T follicular helper cell (primary cell): ENCODE data around the gene MYO15B.

Experiments used
- DNase-seq: peaks from one replicate; pipeline ENCODE4 v3.0.0-alpha.2; 2020; ENCODE audit warnings: low read depth

MYO15B gene

DNA sequence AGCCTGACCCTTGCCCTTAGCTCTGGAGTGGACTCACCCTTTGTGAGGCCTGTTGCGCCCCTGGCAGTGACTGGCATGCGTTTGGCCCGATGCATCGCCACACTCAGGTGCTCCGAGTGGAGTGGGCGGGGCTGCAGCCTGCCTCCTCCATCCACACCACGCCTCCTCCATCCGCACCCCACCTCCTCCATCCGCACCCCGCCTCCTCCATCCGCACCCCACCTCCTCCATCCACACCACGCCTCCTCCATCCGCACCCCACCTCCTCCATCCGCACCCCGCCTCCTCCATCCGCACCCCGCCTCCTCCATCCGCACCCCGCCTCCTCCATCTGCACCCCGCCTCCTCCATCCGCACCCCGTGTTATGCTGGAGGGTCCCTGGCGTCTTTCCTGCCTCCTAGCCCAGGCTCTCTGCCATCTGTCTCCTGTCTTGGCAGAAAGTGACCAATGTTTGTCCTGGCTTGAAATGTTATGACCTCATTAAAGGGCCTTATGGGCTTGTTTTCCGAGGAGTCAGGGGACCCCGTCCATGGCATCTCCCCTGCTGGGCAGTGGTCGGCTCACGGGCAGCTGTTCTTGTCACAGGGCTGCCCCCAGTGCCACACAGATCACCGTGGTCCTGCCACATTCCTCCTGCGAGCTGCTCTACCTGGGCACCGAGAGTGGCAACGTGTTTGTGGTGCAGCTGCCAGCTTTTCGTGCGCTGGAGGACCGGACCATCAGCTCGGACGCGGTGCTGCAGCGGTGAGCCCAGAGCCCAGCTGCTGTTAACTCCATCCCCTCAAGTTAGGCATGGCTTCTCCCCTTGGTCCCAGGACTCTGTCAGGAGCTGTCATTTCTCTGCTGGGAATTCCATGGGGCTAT, 28.7 kb upstream of the MYO15B start:
- no peak for DNase-seq

DNA sequence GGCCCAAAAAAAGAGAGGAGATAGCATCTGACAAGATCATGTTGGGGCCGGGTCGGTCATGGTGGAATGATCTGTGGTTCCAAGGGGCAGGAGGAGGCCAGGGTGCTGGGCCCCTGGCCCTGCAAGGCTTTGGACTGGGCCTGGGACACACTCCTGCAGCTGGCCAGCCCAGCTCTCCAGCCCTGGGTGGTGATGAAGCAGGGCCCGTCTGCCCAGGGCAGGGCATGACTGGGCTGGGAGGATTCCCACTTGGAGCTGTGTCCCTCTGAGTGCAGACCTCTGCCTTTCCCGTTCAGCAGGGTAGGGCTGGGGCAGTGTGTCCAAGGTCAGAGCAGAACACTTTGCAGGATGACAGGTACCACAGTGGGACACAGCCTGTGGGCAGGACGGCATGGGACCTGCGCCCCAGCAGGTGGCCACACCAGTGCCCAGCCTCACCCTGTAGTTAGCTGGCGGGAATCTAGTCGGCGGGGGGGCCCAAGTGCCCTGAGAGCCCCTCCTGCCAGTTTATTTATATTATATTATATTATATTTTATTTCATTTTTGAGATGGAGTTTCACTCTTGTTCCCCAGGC, 27.6 kb upstream of the MYO15B start:
- no peak for DNase-seq

DNA sequence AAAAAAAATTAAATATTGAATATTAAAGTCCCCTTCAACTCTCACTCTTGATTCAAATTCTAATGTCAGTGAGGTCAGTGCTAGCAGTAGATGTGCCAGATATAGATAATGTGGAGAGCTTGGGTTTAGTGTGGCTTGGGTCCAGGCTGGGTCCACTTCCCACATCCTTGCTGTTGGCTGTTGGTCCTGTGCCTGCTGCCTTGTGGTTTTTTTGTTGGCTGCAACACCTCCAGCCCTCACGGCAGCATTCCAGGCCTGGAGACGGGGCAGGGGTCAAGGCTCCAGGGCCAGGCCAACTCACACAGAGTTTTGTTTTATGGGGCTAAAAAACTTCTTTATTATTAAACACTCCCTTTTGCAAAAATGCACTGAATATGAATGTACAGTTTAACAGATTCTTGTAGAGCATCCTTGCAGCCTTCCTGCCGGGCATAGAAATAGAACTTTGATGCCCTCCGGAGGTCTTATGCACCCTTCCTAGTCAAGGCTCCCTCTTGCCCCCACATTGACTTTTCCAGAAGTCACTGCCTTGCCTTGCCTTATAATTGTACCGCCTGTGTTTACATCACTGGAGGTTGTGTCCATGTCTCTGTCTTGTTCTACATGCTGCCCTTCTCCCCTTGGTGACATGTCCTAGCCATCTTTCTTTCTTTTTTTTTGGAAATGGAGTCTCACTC, 25.5 kb upstream of the MYO15B start:
- no peak for DNase-seq

DNA sequence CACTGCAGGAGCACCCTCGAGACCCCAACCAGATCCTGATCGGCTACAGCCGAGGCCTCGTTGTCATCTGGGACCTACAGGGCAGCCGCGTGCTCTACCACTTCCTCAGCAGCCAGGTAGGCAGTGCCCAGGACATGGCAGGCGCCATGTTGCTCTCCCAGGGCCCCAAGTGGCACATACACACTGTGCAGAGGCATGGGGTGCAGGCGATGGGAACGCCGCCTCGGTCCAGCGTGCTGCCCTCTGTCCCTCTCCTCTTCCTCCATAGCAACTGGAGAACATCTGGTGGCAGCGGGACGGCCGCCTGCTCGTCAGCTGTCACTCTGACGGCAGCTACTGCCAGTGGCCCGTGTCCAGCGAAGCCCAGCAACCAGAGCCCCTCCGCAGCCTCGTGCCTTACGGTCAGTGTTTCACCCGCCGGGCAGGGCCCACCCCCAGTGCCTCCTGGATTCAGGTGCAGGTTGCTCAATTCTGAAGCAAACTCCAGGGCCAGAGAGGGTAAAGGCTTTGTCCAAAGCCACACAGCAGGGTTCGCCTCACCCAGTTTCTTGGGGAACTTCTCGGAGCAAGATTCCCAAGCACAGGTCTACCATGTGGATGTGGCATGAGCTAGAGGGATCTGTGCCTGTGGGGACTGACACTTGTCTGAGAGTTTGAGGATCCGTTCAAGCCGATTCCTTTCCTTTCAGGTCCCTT, 24.4 kb upstream of the MYO15B start:
- no peak for DNase-seq

DNA sequence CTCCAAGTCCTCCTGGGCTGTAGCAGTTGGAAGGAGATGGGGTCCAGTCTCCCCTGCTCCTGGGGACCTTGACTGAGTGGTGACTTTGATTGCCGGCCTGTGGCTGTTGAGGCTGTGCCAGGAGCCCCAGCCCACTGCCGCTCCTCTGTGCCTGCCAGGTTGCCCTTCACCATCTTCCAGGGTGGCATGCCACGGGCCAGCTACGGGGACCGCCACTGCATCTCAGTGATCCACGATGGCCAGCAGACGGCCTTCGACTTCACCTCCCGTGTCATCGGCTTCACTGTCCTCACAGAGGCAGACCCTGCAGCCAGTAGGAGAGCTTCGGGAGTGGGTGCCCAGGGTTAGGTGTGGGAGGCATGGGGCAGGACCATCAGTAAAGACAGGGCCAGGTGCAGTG, 23.4 kb upstream of the MYO15B start:
- DNase-seq = no peak

DNA sequence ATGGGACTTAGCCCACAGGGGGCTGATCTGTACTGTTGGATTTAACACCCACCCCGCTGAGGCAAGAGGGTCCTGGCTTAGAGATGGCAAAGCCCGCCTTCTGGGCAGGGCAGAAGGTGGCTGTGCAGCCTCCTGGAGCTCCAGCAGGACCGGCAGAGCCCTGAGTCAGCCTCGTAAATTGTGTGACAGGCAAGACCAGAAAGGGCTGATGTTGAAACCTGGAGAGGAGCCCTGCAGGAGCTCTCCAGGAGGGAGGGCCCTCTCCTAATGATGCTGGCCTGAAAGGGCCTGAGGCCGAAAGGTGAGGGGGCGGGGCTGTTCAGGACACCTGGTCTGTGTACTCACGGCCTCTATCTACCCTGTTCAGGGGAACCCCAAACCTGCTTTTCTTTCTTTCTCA, 22.5 kb upstream of the MYO15B start:
- DNase-seq = no peak

DNA sequence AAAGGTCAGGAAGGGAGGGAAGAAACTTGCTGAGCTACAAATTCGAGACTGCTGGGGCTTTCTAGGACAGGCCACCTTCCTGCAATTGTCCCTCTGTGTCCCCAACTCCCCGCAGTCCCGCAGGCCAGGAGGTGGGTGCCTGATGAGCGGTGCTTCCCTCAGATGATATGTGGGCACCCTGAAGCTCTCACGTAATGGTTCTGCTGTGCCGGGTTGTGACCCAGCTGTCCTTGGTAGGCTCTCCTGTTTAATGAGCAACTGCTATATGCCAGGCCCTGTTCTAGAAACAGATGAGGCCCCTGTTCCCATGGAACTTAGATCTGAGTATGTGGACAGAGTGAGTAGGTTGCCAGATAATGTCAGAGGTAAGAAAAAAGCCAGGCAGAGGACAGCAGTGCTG, 22.0 kb upstream of the MYO15B start:
- no peak for DNase-seq

DNA sequence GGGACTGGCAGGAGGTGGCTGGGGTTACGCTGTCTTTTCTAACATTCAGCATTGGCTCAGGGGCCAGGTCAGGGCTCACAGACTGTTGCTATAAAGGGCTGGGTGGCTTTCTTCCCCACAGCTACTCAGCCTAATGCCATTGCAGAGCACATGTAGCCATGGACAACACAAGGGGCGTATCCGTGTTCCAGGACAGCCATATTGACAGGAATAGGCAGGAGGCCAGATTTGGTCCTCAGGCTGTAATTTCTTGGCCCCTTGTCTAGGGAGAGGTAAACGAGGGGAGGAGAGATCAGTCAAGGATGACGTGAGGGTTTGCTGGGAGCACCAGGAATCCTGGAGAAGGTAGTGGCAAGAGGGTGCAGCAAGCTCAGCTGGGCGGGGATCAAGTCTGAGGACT, 21.2 kb upstream of the MYO15B start:
- no peak for DNase-seq

DNA sequence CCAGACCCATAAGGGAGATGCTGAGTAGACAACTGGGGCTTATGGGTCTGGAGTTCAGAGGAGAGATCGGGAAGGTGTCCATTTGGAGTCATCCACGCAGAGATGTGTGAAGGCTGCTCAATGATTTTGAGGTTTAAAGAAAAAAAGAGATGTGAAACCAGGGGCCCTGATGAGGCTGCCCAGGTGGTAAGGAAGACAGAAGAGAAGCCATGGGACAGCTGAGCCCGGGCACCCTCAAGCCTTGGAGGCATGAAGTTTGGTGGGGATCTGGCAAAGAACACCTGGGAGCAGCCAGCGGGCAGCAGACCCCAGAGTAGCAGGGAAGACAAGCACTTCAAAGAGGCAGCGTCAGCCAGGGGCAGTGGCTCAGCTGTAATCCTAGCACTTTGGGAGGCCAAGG, 20.8 kb upstream of the MYO15B start:
- DNase-seq = no peak

DNA sequence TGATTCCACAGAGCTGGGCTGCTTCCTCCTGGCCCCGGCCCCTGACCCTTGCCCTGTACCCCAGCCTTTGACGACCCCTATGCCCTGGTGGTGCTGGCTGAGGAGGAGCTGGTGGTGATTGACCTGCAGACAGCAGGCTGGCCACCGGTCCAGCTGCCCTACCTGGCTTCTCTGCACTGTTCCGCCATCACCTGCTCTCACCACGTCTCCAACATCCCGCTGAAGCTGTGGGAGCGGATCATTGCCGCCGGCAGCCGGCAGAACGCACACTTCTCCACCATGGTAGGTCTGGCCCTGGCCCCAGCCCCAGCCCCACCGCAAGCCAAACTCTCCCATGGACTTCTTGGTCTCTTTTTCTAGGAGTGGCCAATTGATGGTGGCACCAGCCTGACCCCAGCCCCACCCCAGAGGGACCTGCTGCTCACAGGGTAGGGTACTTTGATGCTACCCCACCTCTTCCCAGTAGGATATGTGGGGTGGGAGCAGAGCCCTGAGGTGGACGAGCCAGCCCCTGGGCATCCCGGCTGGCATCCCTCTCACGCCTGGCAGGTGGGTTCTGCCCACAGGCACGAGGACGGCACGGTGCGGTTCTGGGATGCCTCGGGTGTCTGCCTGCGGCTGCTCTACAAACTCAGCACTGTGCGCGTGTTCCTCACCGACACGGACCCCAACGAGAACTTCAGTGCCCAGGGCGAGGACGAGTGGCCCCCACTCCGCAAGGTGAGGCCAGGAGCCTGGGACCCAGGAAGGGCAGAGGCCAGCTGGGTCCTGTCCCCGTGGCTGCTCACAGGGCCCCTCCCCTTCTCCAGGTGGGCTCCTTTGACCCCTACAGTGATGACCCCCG, 19.0 kb upstream of the MYO15B start:
- no peak for DNase-seq

DNA sequence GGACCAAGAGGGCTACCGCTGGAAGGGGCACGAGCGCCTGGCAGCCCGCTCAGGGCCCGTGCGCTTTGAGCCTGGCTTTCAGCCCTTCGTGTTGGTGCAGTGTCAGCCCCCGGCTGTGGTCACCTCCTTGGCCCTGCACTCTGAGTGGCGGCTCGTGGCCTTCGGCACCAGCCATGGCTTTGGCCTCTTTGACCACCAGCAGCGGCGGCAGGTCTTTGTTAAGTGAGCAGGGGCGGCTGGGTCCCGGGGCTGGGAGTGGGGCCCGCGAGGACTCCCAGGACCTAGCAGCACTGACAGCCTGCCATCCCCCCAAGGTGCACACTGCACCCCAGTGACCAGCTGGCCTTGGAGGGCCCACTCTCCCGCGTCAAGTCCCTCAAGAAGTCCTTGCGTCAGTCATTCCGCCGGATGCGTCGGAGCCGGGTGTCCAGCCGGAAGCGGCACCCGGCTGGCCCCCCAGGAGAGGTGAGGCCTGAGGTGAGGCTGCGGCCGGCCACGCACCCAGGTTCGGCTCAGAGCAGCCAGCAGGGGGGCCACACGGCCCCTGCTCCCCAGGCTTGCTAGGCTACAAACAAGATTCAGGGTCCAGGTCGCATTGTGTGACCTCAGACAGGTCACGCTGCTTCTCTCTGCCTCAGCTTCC, 17.4 kb upstream of the MYO15B start:
- DNase-seq = no peak

DNA sequence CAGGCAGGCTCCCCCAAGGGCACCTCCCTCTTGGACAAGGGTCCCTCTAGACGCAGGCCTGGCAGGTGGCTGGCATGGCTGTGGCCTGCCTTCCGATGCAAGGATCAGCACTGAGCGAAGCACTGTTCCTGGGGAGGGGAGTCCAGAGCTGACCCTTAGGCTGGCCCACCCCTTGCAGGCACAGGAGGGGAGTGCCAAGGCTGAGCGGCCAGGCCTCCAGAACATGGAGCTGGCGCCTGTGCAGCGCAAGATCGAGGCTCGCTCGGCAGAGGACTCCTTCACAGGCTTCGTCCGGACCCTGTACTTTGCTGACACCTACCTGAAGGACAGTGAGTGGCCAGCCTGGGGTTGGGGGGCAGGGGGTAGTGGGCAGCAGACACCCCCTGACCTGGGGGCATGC, 16.8 kb upstream of the MYO15B start:
- DNase-seq = no peak

DNA sequence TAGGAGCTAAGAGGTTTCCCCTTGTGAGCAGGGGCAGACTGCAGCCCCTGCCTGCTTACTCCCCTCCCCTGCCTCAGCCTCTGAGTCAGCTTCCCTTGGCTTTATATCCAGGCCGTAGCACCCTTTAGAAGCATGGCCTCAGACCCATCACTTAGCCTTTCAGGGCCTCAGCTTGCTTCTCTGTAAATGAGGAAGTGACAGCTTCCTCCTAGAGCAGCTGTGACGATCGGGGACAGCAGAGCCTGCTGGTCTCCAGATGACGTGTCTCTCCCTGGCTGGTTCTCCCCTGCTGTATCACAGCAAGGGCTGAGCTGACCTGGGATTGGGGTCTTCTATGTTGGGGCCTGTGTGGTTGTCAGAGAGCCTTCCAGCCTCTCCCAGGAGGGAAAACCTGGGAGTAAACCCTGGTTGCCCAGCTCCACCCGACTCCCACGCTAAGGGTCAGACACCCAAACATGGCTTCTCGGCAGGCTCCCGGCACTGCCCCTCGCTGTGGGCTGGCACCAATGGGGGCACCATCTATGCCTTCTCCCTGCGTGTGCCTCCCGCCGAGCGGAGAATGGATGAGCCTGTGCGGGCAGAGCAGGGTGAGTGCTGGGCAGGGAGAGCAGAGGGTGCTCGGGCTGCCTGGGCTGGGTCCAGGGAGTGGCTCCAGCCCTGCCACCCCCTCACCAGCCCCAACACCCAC, 16.3 kb upstream of the MYO15B start:
- DNase-seq = no peak

DNA sequence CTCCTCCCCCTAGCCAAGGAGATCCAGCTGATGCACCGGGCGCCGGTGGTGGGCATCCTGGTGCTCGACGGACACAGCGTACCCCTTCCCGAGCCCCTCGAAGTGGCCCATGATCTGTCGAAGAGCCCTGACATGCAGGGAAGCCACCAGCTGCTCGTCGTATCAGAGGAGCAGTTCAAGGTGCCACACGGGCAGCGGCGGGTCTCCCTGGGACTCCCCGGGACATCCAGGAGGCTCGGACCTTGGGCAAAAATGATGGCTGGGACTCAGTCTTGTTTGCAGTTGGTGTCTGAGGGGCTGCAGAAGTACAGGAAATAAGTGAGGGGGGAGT, 15.8 kb upstream of the MYO15B start:
- DNase-seq = no peak

DNA sequence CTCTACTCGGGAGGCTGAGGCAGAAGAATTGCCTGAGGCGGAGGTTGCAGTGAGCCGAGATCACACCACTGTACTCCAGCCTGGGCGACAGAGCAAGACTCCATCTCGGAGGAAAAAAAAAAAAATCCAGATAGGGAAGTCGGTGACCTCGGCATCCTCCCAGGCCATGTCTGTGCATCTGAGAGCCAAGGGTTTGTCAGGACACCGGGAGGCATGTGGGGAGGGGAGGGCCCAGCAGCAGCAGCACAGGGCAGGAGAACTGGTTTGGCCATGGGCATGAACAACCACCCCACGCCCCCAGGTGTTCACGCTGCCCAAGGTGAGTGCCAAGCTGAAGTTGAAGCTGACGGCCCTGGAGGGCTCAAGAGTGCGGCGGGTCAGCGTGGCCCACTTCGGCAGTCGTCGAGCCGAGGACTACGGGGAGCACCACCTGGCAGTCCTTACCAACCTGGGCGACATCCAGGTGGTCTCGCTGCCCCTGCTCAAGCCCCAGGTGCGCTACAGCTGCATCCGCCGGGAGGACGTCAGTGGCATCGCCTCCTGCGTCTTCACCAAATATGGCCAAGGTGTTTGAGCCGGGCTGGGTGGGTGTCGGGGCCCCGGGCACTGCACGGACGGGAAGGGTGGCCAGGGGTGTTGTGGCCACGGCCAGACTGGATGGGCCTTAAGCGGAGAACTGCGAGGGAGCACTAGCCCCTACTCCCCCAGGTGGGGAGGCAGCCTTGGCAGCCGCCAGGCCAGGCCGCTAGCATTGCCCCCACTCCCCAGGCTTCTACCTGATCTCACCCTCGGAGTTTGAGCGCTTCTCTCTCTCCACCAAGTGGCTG, 14.7 kb upstream of the MYO15B start:
- DNase-seq = no peak

DNA sequence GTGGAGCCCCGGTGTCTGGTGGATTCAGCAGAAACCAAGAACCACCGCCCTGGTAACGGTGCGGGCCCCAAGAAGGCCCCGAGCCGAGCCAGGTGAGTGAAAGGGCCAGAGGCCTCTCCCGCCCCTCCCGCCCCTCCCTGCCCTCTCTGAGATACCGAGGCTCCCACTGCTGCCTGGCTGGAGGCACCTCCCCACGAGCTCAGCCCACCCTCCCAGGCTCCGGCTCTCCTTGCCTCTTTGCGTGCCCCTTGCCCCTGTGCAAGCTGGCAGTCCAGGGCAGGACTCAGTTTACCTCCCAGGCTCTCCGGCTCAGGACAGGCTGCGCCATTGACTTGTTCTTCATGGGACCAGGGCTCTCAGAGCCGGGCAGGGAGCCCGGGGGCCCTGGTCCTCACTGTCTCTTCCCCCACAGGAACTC, 14.1 kb upstream of the MYO15B start:
- no peak for DNase-seq

DNA sequence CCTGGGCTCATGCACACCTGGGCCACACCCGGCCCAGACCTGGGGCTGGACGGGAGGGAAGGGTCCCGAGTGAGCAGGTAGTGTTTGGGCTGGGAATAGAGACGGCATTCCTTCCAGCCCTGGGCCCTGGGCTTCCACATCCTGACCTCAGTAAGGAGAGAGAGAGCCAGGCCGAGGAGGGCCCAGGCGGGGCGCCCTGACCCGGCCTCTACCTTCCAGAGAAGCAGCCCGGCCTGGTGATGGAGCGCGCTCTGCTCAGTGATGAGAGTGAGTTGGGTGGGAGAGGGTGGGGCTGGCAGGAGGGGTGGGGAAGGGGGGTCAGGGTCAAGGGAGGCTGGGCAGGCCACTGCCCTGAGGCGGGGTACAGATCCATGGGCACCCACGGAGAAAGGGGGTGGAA, 13.6 kb upstream of the MYO15B start:
- DNase-seq = no peak

DNA sequence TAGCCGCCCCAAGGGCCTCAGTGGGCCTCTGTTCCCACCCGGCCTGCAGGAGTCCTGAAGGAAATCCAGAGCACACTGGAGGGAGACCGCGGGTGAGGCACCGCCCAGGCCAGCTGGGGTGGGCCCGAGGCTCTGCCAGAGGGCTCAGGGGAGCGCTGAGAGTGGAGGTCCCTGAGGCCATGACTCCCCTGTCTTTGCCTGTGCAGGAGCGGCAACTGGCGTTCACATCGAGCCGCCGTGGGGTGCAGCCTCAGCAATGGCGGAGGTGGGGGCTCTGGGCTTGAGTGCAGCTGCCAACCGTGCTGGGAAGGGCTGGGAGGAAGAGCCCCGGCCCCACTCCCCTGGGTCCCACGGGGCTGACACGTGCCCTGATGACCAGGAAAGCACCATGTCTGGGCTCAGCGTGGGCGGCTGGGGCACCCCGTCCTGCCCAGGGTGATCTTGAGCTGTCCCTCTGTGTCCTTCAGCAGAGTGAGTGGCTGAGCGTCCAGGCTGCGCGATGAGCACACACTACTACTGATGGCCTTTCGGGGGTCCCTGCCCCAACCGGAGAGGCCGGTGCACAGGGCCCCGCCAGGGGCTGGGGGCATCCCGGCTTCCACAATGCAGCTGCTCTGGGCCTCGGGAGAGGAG, 13.1 kb upstream of the MYO15B start:
- DNase-seq = no peak

DNA sequence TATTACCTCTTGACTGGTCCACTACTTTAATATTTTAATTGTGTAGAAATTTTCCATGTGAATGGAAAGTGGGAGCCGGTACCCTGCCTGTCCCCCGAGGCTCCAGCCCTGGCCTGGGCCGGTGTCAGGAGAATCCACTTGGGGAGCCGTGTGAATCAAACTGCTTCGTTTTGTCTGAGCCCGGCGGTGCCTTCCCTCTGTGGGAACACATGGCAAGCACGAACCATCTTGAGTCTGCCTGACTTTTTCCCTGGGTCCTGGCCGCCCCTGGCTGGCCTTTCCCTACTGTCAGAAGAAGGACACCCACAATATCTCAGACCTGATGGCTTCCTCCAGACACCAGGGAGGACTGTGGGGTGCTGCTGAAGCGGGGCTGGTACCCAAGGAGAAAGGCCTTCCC, 12.4 kb upstream of the MYO15B start:
- DNase-seq = no peak
